Measurements from ENCODE around the gene CNR2.
"Not testable (repeated sequence)": the region's sequence is repeated elsewhere in the genome, so short reads cannot be mapped to it uniquely, and the experiment has no call there.

The CNR2 gene

GRCh38 chr1:23902321-23903278 lies 10.6 kb downstream of the CNR2 start:
- Histone ChIP-seq H2AFZ (ENCODE audit: low read length) (no peak overlapping the region), H3F3A (ENCODE audit: low read depth) (no peaks in the 10 kb centered on the region), H3K9me2 (replicated peaks; ENCODE audit: low read depth, low read length) (no peaks in the 10 kb centered on the region), H3K79me2 (ENCODE audit: insufficient read depth, low read length) (peaks cover 19% of the 10 kb centered on the region; the same call in 1 of the 2 replicates), H3K9ac (ENCODE audit: low read depth, low read length, poor library complexity, severe bottlenecking) (no peak overlapping the region), H3K9me3 (ENCODE audit: insufficient read depth, low read depth, low read length) (no peaks in the 10 kb centered on the region), H3K4me3 (ENCODE audit: low read length, poor library complexity, severe bottlenecking) (no peak overlapping the region), H3K27me3 (ENCODE audit: insufficient read depth, low read length, poor library complexity, severe bottlenecking) (no peaks in the 10 kb centered on the region), H3K4me2 (ENCODE audit: low read depth, low read length, poor library complexity, severe bottlenecking) (no peak overlapping the region), H3K36me3 (ENCODE audit: insufficient read depth, low read length) (no peaks in the 10 kb centered on the region), H3K4me1 (ENCODE audit: insufficient read depth, low read length, poor library complexity, severe bottlenecking) (peaks cover 29% of the 10 kb centered on the region), H4K20me1 (ENCODE audit: insufficient read depth, low read length, poor library complexity, severe bottlenecking) (no peaks in the 10 kb centered on the region)
- TF ChIP-seq EZH2phosphoT487 (IDR thresholded peaks at IDR 0.05; ENCODE audit: borderline replicate concordance) (no peak), CTCF (conservative IDR thresholded peaks at IDR 0.05; ENCODE audit: low read length) (no peak)

- H3K4me1 ChIP-seq (ENCODE audit: insufficient read depth, low read length, poor library complexity, severe bottlenecking): peaks cover 29% of the 10 kb centered on the region
Measured at GRCh38 chr1:23900017-23900416, 13.1 kb downstream of the CNR2 start.

GRCh38 chr1:23899070-23899469 lies 14.1 kb downstream of the CNR2 start:
- no peaks in the 10 kb centered on the region for H3K27me3 ChIP-seq (ENCODE audit: insufficient read depth, low read length, poor library complexity, severe bottlenecking)
- peaks cover 22% of the 10 kb centered on the region for H3K4me1 ChIP-seq (ENCODE audit: insufficient read depth, low read length, poor library complexity, severe bottlenecking)
- no peak overlapping the region for H3K9ac ChIP-seq (ENCODE audit: low read depth, low read length, poor library complexity, severe bottlenecking)
- H3K9me3 ChIP-seq (ENCODE audit: insufficient read depth, low read depth, low read length): no peaks in the 10 kb centered on the region
- H3K4me2 ChIP-seq (ENCODE audit: low read depth, low read length, poor library complexity, severe bottlenecking): no peak overlapping the region
- H3K79me2 ChIP-seq (ENCODE audit: insufficient read depth, low read length): 0 out of 2 replicates have a peak, but pooled peaks cover 6% of the 10 kb centered on the region
- no peaks in the 10 kb centered on the region for H3F3A ChIP-seq (ENCODE audit: low read depth)
- peaks cover 8% of the 10 kb centered on the region for H4K20me1 ChIP-seq (ENCODE audit: insufficient read depth, low read length, poor library complexity, severe bottlenecking)
- TF ChIP-seq CTCF (conservative IDR thresholded peaks at IDR 0.05; ENCODE audit: low read length) (no peak), EZH2phosphoT487 (IDR thresholded peaks at IDR 0.05; ENCODE audit: borderline replicate concordance) (no peak)
- no peaks in the 10 kb centered on the region for H3K9me2 ChIP-seq (replicated peaks; ENCODE audit: low read depth, low read length)
- H3K36me3 ChIP-seq (ENCODE audit: insufficient read depth, low read length): no peaks in the 10 kb centered on the region
- no peak overlapping the region for H3K4me3 ChIP-seq (ENCODE audit: low read length, poor library complexity, severe bottlenecking)
- no peak overlapping the region for H2AFZ ChIP-seq (ENCODE audit: low read length)

More at GRCh38 chr1:23900017-23900416, 13.1 kb downstream of the CNR2 start:
- H2AFZ ChIP-seq (ENCODE audit: low read length); H3K9me3 ChIP-seq (ENCODE audit: insufficient read depth, low read depth, low read length); H3K4me2 ChIP-seq (ENCODE audit: low read depth, low read length, poor library complexity, severe bottlenecking); H3K27me3 ChIP-seq (ENCODE audit: insufficient read depth, low read length, poor library complexity, severe bottlenecking); H3K9ac ChIP-seq (ENCODE audit: low read depth, low read length, poor library complexity, severe bottlenecking); H3F3A ChIP-seq (ENCODE audit: low read depth); H4K20me1 ChIP-seq (ENCODE audit: insufficient read depth, low read length, poor library complexity, severe bottlenecking); H3K9me2 ChIP-seq (replicated peaks; ENCODE audit: low read depth, low read length); H3K36me3 ChIP-seq (ENCODE audit: insufficient read depth, low read length); H3K4me3 ChIP-seq (ENCODE audit: low read length, poor library complexity, severe bottlenecking): not testable (repeated sequence)
- H3K79me2 ChIP-seq (ENCODE audit: insufficient read depth, low read length): peaks cover 10% of the 10 kb centered on the region; the same call in 1 of the 2 replicates
